ENCODE results near the gene CST9. TPM values are rescaled to one million over a fixed set of nuclear protein-coding genes. Genes with fewer than 3 reads are reported as not detected.

Gene CST9
- total and polyA plus RNA-seq, 2 of the 8 experiments (the other 6 are each of a cell fraction or from before 2014, with no cell fraction given) = 0.05 to 0.19 TPM

- no peak for TF ChIP-seq TEAD4 (IDR thresholded peaks at IDR 0.05; ENCODE audit: low read depth, low read length)
- no peak for TF ChIP-seq SP1 (IDR thresholded peaks at IDR 0.05; ENCODE audit: low read depth, low read length)
- no peak for TF ChIP-seq RNF2 (IDR thresholded peaks at IDR 0.05; ENCODE audit: borderline replicate concordance, low read depth, low read length, missing control alignments, poor library complexity, severe bottlenecking)
- TF ChIP-seq CHD1 (IDR thresholded peaks at IDR 0.05; ENCODE audit: low read depth, low read length) = no peak
- no peak for TF ChIP-seq MAFK (IDR thresholded peaks at IDR 0.05; ENCODE audit: low read depth, low read length)
- TF ChIP-seq CTBP2 (IDR thresholded peaks at IDR 0.05; ENCODE audit: borderline replicate concordance, insufficient read depth, insufficient read length, low read length) = no peak
- no peak for TF ChIP-seq SIX5 (IDR thresholded peaks at IDR 0.05; ENCODE audit: low read depth, low read length)
- TF ChIP-seq POU5F1 (IDR thresholded peaks at IDR 0.05; ENCODE audit: low read depth, low read length) = no peak
- TF ChIP-seq JUND (IDR thresholded peaks at IDR 0.05; ENCODE audit: low read length) = no peak
- no peak for TF ChIP-seq NANOG (IDR thresholded peaks at IDR 0.05; ENCODE audit: insufficient read depth, low read depth, low read length, poor library complexity, severe bottlenecking)
- no peak for TF ChIP-seq SIRT6 (IDR thresholded peaks at IDR 0.05; ENCODE audit: low read length)
Measured at GRCh38 chr20:23629542-23630391, 24.1 kb upstream of the CST9 start (continued).
